H1 (cell line): ENCODE results near the gene SLC39A11. TPM values are rescaled to one million over a fixed set of nuclear protein-coding genes. Genes with fewer than 3 reads are reported as not detected.

ENCODE experiments used
- CTCF ChIA-PET: fragments of 300-600 bp; sonication (Branson Sonifier 250); formaldehyde crosslinking; loops from one replicate; lab custom pipeline; 2021; ENCODE audit not compliant: partially characterized antibody; lab: Charles Lee
- POLR2A ChIA-PET: fragments of 300-600 bp; sonication (Branson Sonifier 250); formaldehyde crosslinking; loops from one replicate; lab custom pipeline; 2021; ENCODE audit warnings: inconsistent platforms; ENCODE audit not compliant: partially characterized antibody; lab: Charles Lee
- DNase-seq, 2 experiments: peaks; one replicate each; pipeline versions ENCODE4 v3.0.0 to v3.0.0-alpha.2; 2010 to 2022; ENCODE audit warnings: low spot score in 2 of 2, low read depth in 1 of 2, mixed read lengths in 1 of 2
- FAIRE-seq: peaks from 2 replicates; lab custom pipeline; 2011; peaks lifted over from hg19 to GRCh38; lab: Jason Lieb, UNC
- H2AFZ ChIP-seq: 2 replicates; pipeline ENCODE4 v1.8.1; 2012; ENCODE audit warnings: low read length, inconsistent platforms
- H2AK5ac ChIP-seq: 2 replicates; pipeline ENCODE4 v1.6.1; 2013; ENCODE audit warnings: low read depth, low read length
- H2BK120ac ChIP-seq: replicated peaks from 2 replicates; pipeline ENCODE3; 2013; ENCODE audit warnings: low read depth, low read length, inconsistent platforms
- H2BK12ac ChIP-seq: 2 replicates; pipeline ENCODE4 v1.6.1; 2013; ENCODE audit warnings: low read depth, low read length
- H2BK15ac ChIP-seq: 2 replicates; pipeline ENCODE4 v1.6.1; 2013; ENCODE audit warnings: low read length
- H2BK20ac ChIP-seq: 2 replicates; pipeline ENCODE4 v1.6.1; 2013; ENCODE audit warnings: low read length
- H2BK5ac ChIP-seq: 2 replicates; pipeline ENCODE4 v1.6.1; 2013; ENCODE audit warnings: low read depth, low read length
- H3K14ac ChIP-seq: 2 replicates; pipeline ENCODE4 v1.6.1; 2013; ENCODE audit warnings: inconsistent platforms; ENCODE audit not compliant: insufficient read length
- H3K18ac ChIP-seq: 2 replicates; pipeline ENCODE4 v1.6.1; 2013; ENCODE audit warnings: low read length; ENCODE audit errors: extremely low read depth
- H3K23ac ChIP-seq: 2 replicates; pipeline ENCODE4 v1.6.1; 2013; ENCODE audit warnings: inconsistent platforms; ENCODE audit not compliant: insufficient read length
- H3K23me2 ChIP-seq: 2 replicates; pipeline ENCODE4 v1.6.1; 2013; ENCODE audit warnings: low read depth, low read length
- H3K27ac ChIP-seq: 2 replicates; pipeline ENCODE4 v1.6.1; 2011; ENCODE audit warnings: low read depth, low read length, inconsistent platforms
- H3K27me3 ChIP-seq, 4 experiments: replicated peaks in 1 of 4; 1 replicate in 1 of 4; 2 replicates in 3 of 4; pipeline versions ENCODE4 v1.6.1 to v1.8.1; 2011 to 2013; ENCODE audit warnings: low read length in 3 of 4, mild to moderate bottlenecking in 3 of 4, inconsistent platforms in 2 of 4, mixed read lengths in 2 of 4, moderate library complexity in 1 of 4; ENCODE audit not compliant: control insufficient read depth in 3 of 4, insufficient read depth in 3 of 4; ENCODE audit errors: extremely low read depth in 1 of 4
- H3K36me3 ChIP-seq, 4 experiments: 2 replicates each; pipeline versions ENCODE4 v1.6.1 to v1.8.1; 2011 to 2013; ENCODE audit warnings: mild to moderate bottlenecking in 4 of 4, low read length in 3 of 4, moderate library complexity in 2 of 4, control low read depth in 1 of 4, inconsistent platforms in 1 of 4; ENCODE audit not compliant: insufficient read depth in 4 of 4, control insufficient read depth in 2 of 4
- H3K4ac ChIP-seq: replicated peaks from 2 replicates; pipeline ENCODE3; 2013; ENCODE audit warnings: low read length, low read depth, mixed read lengths, inconsistent platforms; ENCODE audit not compliant: insufficient read length
- H3K4me1 ChIP-seq, 4 experiments: replicated peaks in 1 of 4; 1 replicate in 1 of 4; 2 replicates in 3 of 4; pipeline versions ENCODE4 v1.6.1 to v1.8.1; 2011 to 2013; ENCODE audit warnings: low read length in 3 of 4, inconsistent platforms in 2 of 4, mixed read lengths in 1 of 4; ENCODE audit not compliant: insufficient read depth in 4 of 4, control insufficient read depth in 3 of 4
- H3K4me2 ChIP-seq, 2 experiments: 2 replicates each; pipeline versions ENCODE4 v1.6.1 to v1.8.1; 2011 to 2013; ENCODE audit warnings: low read depth in 2 of 2, low read length in 2 of 2, control low read depth in 1 of 2, inconsistent platforms in 1 of 2, mild to moderate bottlenecking in 1 of 2; ENCODE audit not compliant: insufficient read depth in 1 of 2
- H3K4me3 ChIP-seq, 4 experiments: fragments of 200-600, 300-600 bp in 1 of 4; sonication (generic), shearing (Covaris generic), sonication (Bioruptor Twin) in 1 of 4; 2 replicates each; pipeline versions ENCODE4 v1.5.1 to v1.8.1; 2011 to 2016; ENCODE audit warnings: low read length in 4 of 4, low read depth in 3 of 4, control low read depth in 2 of 4, inconsistent platforms in 2 of 4, mild to moderate bottlenecking in 2 of 4, mixed read lengths in 1 of 4, moderate library complexity in 1 of 4; ENCODE audit not compliant: insufficient read depth in 2 of 4; ENCODE audit errors: extremely low read depth in 1 of 4
- H3K56ac ChIP-seq: replicated peaks from 2 replicates; pipeline ENCODE3; 2013; ENCODE audit warnings: low read depth, mild to moderate bottlenecking, mixed read lengths, low read length, inconsistent platforms; ENCODE audit not compliant: insufficient read length
- H3K79me1 ChIP-seq: 2 replicates; pipeline ENCODE4 v1.6.1; 2013; ENCODE audit warnings: low read depth, low read length, control low read depth
- H3K79me2 ChIP-seq, 2 experiments: 2 replicates each; pipeline versions ENCODE4 v1.6.1 to v1.8.1; 2012 to 2013; ENCODE audit warnings: low read length in 2 of 2, mild to moderate bottlenecking in 2 of 2, inconsistent platforms in 1 of 2; ENCODE audit not compliant: insufficient read depth in 2 of 2, control insufficient read depth in 1 of 2
- H3K9ac ChIP-seq, 4 experiments: replicated peaks in 1 of 4; 1 replicate in 1 of 4; 2 replicates in 3 of 4; pipeline versions ENCODE4 v1.6.1 to v1.8.1; 2011 to 2013; ENCODE audit warnings: low read depth in 3 of 4, low read length in 3 of 4, control low read depth in 2 of 4, mild to moderate bottlenecking in 2 of 4, moderate library complexity in 2 of 4, inconsistent platforms in 1 of 4; ENCODE audit errors: extremely low read depth in 1 of 4
- H3K9me3 ChIP-seq, 2 experiments: 2 replicates each; pipeline versions ENCODE4 v1.6.1 to v1.8.1; 2012 to 2013; ENCODE audit warnings: mild to moderate bottlenecking in 2 of 2, moderate library complexity in 2 of 2, control low read depth in 1 of 2, inconsistent platforms in 1 of 2, low read depth in 1 of 2, low read length in 1 of 2, mixed read lengths in 1 of 2; ENCODE audit not compliant: insufficient read depth in 2 of 2
- H4K20me1 ChIP-seq, 2 experiments: replicated peaks in 1 of 2; 2 replicates each; pipeline versions ENCODE3 to v1.8.1; 2011 to 2013; ENCODE audit warnings: inconsistent platforms in 2 of 2, low read length in 2 of 2, mild to moderate bottlenecking in 1 of 2; ENCODE audit not compliant: insufficient read depth in 2 of 2, control insufficient read depth in 1 of 2
- H4K5ac ChIP-seq: 2 replicates; pipeline ENCODE4 v1.6.1; 2013; ENCODE audit warnings: low read length, low read depth, mixed read lengths, inconsistent platforms; ENCODE audit not compliant: insufficient read length
- H4K8ac ChIP-seq: 2 replicates; pipeline ENCODE4 v1.8.0; 2013; ENCODE audit warnings: mild to moderate bottlenecking, moderate library complexity, low read length, inconsistent platforms; ENCODE audit not compliant: insufficient read depth; ENCODE audit errors: extremely low read depth
- H4K91ac ChIP-seq: replicated peaks from 2 replicates; pipeline ENCODE3; 2013; ENCODE audit warnings: low read length, mixed read lengths, inconsistent platforms; ENCODE audit not compliant: insufficient read length
- CREB1 ChIP-seq: IDR thresholded peaks from 2 replicates; pipeline ENCODE4 v1.6.1; 2012; ENCODE audit warnings: inconsistent platforms
- CTCF ChIP-seq, 3 experiments: IDR thresholded peaks; 1 replicate in 2 of 3; 2 replicates in 1 of 3; pipeline versions ENCODE4 v1.5.1 to v1.6.1; 2011; ENCODE audit warnings: low read length in 3 of 3, mild to moderate bottlenecking in 3 of 3, inconsistent platforms in 2 of 3, low read depth in 1 of 3, moderate library complexity in 1 of 3; ENCODE audit not compliant: insufficient read depth in 1 of 3; ENCODE audit errors: control extremely low read depth in 1 of 3
- KDM1A ChIP-seq: fragments of 200-600, 300-600 bp; sonication (generic); IDR thresholded peaks from 2 replicates; pipeline ENCODE4 v1.7.1; 2016; ENCODE audit warnings: mild to moderate bottlenecking, low read length, borderline replicate concordance
- WGBS, 2 experiments: shearing (Covaris generic) in 1 of 2; methylation state at CpG; one replicate each; pipeline versions ENCODE4 v1.1.6 to v1.1.7; 2013 to 2015; ENCODE audit warnings: low lambda C conversion rate in 2 of 2, mixed read lengths in 2 of 2, inconsistent platforms in 1 of 2, low coverage in 1 of 2, missing lambda C conversion rate in 1 of 2; ENCODE audit not compliant: insufficient replicate concordance in 2 of 2, insufficient coverage in 1 of 2, insufficient read length in 1 of 2; ENCODE audit errors: extremely low coverage in 1 of 2, missing lambda C conversion rate in 1 of 2; 5-methylcytosine and 5-hydroxymethylcytosine counted together
- polyA plus RNA-seq, 7 experiments: library from polyadenylated mRNA; depleted of rRNA in 3 of 7; stranded (reverse) in 5 of 7; unstranded in 2 of 7; fragments of >200 nt in 5 of 7; fragments of 200-250 nt in 2 of 7; gene quantifications; 1 replicate in 5 of 7; 2 replicates in 1 of 7; 4 replicates in 1 of 7; pipeline versions ENCODE4 v1.2.1 to v1.2.3, GENCODE V29; 2011 to 2013; ENCODE audit warnings: missing spikeins in 2 of 7, mixed read lengths in 2 of 7
- total RNA-seq: library from RNA; stranded (reverse); fragmentation: NEBNext Ultra II Directional; extraction: Animal tissue kit (Norgen Biotek cat#: 25700); gene quantifications from 2 replicates; pipeline ENCODE4 v1.2.1, GENCODE V29; 2021

The SLC39A11 gene
- total and polyA plus RNA-seq, 2 of the 8 experiments (the other 6 are each of a cell fraction or from before 2014, with no cell fraction given): 12.2 to 19.6 TPM

GRCh38 chr17:72661116-72661944, 431.2 kb downstream of the SLC39A11 start:
- Histone ChIP-seq H3K36me3 (no peaks in the 10 kb centered on the region), H3K9ac (no peak overlapping the region; a peak in 1 of 7 replicates), H3K27ac (no peak overlapping the region), H2BK12ac (no peak overlapping the region), H3K4ac (peak overlapping the region; percentile 57), H2AFZ (no peak overlapping the region)
- POLR2A ChIA-PET: interaction anchor here (0.7 kb wide), 1 partner anchor 70 kb away, joined by 3 read pairs; no protein-coding TSS in a partner anchor
- DNase-seq (no peak), FAIRE-seq (no peak)
- TF ChIP-seq CREB1 (no peak), CTCF (IDR thresholded peaks at IDR 0.05; ENCODE audit: control extremely low read depth in 1 of 3, insufficient read depth in 1 of 3, low read depth in 1 of 3, low read length in 3 of 3) (peak; percentile 4 to 42 (median 40); a peak in 2 of 4 replicates), KDM1A (no peak)
- TF ChIP-seq, all 59 proteins: peak for 1
- Histone ChIP-seq H3K4me2 (no peak overlapping the region), H2AK5ac (0 out of 2 replicates have a peak overlapping the region, but pooled peaks have one; percentile 53), H4K20me1 (no peaks in the 10 kb centered on the region), H3K18ac (peak overlapping the region; percentile 6), H2BK20ac (no peak overlapping the region), H3K14ac (no peak overlapping the region), H3K4me3 (no peak overlapping the region), H3K27me3 (no peaks in the 10 kb centered on the region; a peak in 1 of 7 replicates), H3K23me2 (no peaks in the 10 kb centered on the region), H3K4me1 (peaks cover 0 to 9% (median 1%) of the 10 kb centered on the region in 4 experiments; a peak in 3 of 7 replicates), H2BK5ac (no peak overlapping the region), H2BK15ac (no peak overlapping the region), H3K79me2 (no peaks in the 10 kb centered on the region), H3K23ac (no peak overlapping the region), H2BK120ac (no peak overlapping the region), H3K56ac (no peak overlapping the region), H4K8ac (no peak overlapping the region; the same call in 1 of the 2 replicates), H4K5ac (no peak overlapping the region), H3K79me1 (no peaks in the 10 kb centered on the region), H4K91ac (no peak overlapping the region), H3K9me3 (no peaks in the 10 kb centered on the region)
- CTCF ChIA-PET: interaction anchor here (0.9 to 3.2 kb wide), 11 partner anchors 10 to 104 kb away, joined by 4 to 19 read pairs (median 5); no protein-coding TSS in a partner anchor
- 84% methylated on average over 21 of the region's 21 CpGs; no CpG with 5 or more reads in 1 of the 2 experiments for WGBS, 2 experiments
